Tracheal epithelial cell (primary cell): ENCODE results near the gene WDR4. TPM values are rescaled to one million over a fixed set of nuclear protein-coding genes. Genes with fewer than 3 reads are reported as not detected.

Experiments used
- total RNA-seq: library from RNA; depleted of rRNA; stranded (reverse); fragments of >200 nt; gene quantifications from 2 replicates; pipeline ENCODE4 v1.2.1, GENCODE V29; 2014

The WDR4 gene, protein sequence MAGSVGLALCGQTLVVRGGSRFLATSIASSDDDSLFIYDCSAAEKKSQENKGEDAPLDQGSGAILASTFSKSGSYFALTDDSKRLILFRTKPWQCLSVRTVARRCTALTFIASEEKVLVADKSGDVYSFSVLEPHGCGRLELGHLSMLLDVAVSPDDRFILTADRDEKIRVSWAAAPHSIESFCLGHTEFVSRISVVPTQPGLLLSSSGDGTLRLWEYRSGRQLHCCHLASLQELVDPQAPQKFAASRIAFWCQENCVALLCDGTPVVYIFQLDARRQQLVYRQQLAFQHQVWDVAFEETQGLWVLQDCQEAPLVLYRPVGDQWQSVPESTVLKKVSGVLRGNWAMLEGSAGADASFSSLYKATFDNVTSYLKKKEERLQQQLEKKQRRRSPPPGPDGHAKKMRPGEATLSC
- total RNA-seq = 17.1 and 20.7 TPM in 2 replicates

DNA sequence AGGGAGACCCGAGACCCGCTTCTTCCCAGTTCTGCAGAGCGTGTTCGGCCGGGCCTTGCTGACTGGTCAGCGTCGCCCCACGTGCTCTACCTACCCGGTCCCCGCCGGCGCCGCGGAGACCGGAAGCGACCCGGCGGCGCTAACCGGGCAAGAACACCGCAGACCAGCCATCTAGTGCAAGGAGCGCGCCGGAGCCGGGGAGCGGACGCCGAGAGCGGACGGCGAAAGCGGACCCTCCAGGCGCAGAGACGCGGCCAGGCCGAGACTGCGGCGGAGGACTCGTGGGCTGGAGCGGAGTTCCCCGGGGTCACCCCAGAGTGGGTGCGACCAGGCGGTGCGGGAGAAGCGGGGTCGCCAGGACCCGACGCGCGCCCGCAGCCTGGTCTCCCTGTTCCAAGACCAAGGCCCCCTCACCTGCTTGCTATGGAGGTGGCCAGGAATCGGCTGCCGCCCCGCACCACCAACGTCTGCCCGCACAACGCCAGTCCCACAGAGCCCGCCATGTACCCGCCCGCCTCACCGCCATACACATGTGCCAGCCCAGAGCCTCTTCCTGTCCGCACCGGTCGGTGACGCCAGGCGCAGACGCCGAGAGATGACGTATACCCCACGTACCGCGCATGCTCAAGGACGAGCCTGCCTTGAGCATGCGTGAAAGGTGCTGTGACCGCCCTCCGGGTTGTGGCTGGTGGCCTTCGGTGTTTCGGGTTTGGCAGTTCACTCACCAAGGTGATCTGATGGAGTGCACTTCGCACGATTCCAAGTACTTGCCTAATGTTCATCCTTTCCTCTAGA, at the start of gene WDR4:
WDR4 (minus strand) TSS at position 547 of the 795 bp plus-strand sequence; CDS start at position 503, 44 bp downstream.

DNA sequence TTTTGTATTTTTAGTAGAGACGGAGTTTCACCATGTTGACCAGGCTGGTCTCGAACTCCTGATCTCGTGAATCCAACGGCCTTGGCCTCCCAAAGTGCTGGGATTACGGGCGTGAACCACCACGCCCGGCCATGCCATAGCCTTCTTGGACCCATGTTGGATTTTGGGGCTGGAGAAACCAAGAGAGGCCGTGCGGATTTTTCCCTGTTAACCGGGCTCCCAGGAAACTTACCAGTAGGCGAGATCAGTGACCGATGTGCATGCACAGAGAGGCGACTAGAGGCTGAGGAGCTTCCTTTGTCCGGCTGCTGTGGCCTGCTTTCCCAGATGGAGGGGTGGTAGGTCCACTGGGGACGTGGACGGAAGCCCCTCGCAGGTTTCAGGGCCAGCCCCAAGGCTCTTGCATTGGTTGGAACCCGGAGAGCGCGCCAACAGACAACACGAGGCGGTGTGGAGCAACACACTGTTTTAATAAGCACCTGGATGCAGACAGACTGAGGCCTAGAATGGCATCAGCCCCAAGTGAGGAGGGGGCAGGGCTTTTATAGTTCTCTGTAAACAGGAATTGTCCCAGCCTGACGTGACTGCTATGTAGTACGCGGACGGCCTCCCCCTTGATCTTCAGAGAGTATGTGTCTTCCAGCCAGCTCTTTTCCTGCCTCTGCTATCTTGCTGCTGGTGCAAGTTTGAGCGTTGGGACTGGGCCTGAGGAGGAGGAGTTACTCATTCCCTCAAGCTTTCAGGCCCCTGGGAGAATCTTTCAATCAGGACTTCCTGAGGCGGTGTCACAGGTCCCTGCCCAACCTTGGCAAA, 46.0 kb upstream of the WDR4 start, which contains the start of gene ERVH48-1:
ERVH48-1 (minus strand) TSS at position 517 of the 813 bp plus-strand sequence. CDS start 6,624 bp downstream, outside the sequence.

DNA sequence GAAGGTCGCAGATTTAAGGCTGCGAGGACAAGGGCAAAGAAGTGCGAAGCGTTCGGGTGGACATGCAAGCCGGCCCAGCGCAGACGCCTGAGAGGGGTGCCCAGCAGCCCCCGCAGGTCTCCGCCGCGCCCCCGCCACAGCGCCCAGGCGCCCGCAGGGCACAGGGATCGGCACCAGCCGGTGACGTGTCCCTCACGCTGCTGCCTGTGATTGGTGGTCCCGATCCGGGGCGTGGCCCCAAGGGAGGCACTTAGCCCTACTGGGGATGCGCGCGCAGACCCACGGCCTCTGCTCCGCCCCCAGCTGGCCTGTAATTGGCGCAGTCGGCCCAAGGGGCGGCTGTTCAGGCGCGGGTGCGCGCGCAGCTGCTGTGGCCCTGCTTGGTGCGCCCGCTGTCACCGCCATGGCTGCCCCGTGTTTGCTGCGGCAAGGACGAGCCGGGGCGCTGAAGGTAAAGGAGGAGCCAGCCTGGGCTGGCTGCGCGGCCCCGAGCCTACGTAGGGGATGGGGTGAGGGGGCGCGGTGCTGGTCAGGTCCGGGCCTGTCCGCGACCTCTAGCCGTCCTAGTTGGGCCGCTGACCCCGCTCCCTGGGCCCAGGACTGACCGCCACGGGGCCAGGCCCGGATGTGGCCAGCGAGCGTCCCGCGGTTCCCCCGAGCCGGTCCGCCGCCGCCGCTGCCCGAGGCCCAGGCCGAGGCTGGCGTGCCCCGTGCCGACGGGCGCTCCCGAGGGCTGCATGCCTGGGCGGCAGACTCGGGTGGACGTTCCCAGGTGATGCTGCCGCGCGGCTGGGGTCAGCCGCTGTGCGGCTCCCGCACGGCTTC, 13.8 kb upstream of the WDR4 start, which contains the start of gene NDUFV3:
NDUFV3 (plus strand) TSS at position 379 of the 825 bp plus-strand sequence; CDS start at position 404, 25 bp downstream.

Other genes starting within 250 kb of the WDR4 start
- 2.2 and 2.6 TPM in 2 replicates for gene PDE9A, start 225.9 kb downstream of the WDR4 start, total RNA-seq
- gene NDUFV3, start 13.8 kb upstream of the WDR4 start, total RNA-seq = 40.2 and 49.7 TPM in 2 replicates
- not detected in 2 replicates for gene ERVH48-1, start 46.1 kb upstream of the WDR4 start, total RNA-seq
- gene PKNOX1, start 95.0 kb upstream of the WDR4 start, total RNA-seq = 6.4 and 12.8 TPM in 2 replicates
- 51.3 and 58.4 TPM in 2 replicates for gene CBS, start 196.3 kb upstream of the WDR4 start, total RNA-seq
- 8.4 and 9.0 TPM in 2 replicates for gene U2AF1, start 228.0 kb upstream of the WDR4 start, total RNA-seq